Activated T-cell treated with anti-CD3 and anti-CD28 coated beads for 24 hours (primary cell): ENCODE measurements around the gene LSAMP.

Experiments
- DNase-seq: peaks from one replicate; pipeline ENCODE4 v3.0.0-alpha.2; 2020; ENCODE audit warnings: low read depth

Gene LSAMP

GRCh38 chr3:116018646-116019045 lies 426.6 kb downstream of the LSAMP start:
- DNase-seq = no peak

GRCh38 chr3:116015931-116016330 lies 429.4 kb downstream of the LSAMP start:
- DNase-seq = no peak

GRCh38 chr3:116007000-116007399 lies 438.3 kb downstream of the LSAMP start:
- DNase-seq = no peak

GRCh38 chr3:116005404-116005803 lies 439.9 kb downstream of the LSAMP start:
- no peak for DNase-seq

- DNase-seq = no peak
Observed at GRCh38 chr3:116002235-116002634, 443.1 kb downstream of the LSAMP start.

- DNase-seq = no peak
Observed at GRCh38 chr3:116001151-116001621, 444.1 kb downstream of the LSAMP start.

GRCh38 chr3:116000311-116000710 lies 445.0 kb downstream of the LSAMP start:
- DNase-seq = no peak

GRCh38 chr3:115999613-116000012 lies 445.7 kb downstream of the LSAMP start:
- no peak for DNase-seq

GRCh38 chr3:115999001-115999585 lies 446.2 kb downstream of the LSAMP start:
- DNase-seq = no peak

- no peak for DNase-seq
Observed at GRCh38 chr3:115996420-115997108, 448.7 kb downstream of the LSAMP start.

- no peak for DNase-seq
Observed at GRCh38 chr3:115990669-115991068, 454.6 kb downstream of the LSAMP start.

GRCh38 chr3:115989684-115990421 lies 455.4 kb downstream of the LSAMP start:
- DNase-seq = no peak

GRCh38 chr3:115986555-115987207 lies 458.6 kb downstream of the LSAMP start:
- DNase-seq = no peak

- DNase-seq = no peak
Observed at GRCh38 chr3:115982629-115983028, 462.7 kb downstream of the LSAMP start.

GRCh38 chr3:115982108-115982507 lies 463.2 kb downstream of the LSAMP start:
- no peak for DNase-seq

- DNase-seq = no peak
Observed at GRCh38 chr3:115980709-115981108, 464.6 kb downstream of the LSAMP start.

GRCh38 chr3:115977866-115978265 lies 467.4 kb downstream of the LSAMP start:
- no peak for DNase-seq

- DNase-seq = no peak
Observed at GRCh38 chr3:115975796-115976195, 469.5 kb downstream of the LSAMP start.

- no peak for DNase-seq
Observed at GRCh38 chr3:115975353-115975752, 469.9 kb downstream of the LSAMP start.

GRCh38 chr3:115974940-115975339 lies 470.3 kb downstream of the LSAMP start:
- no peak for DNase-seq

- DNase-seq = no peak
Observed at GRCh38 chr3:115968871-115969270, 476.4 kb downstream of the LSAMP start.

- DNase-seq = no peak
Observed at GRCh38 chr3:115961380-115961779, 483.9 kb downstream of the LSAMP start.

- no peak for DNase-seq
Observed at GRCh38 chr3:115960799-115961198, 484.5 kb downstream of the LSAMP start.
